OCI-LY7 (cell line): ENCODE results near the gene SMARCB1.

Source experiments
- EZH2phosphoT487 ChIP-seq: fragments of 200-600 bp; sonication (generic); IDR thresholded peaks from 2 replicates; pipeline ENCODE4 v1.6.1; 2018; ENCODE audit warnings: low read depth, borderline replicate concordance, mild to moderate bottlenecking, mixed run types, antibody characterized with exemption, low read length, moderate library complexity, mixed read lengths
- TF ChIP-seq, protein P1 (sequence below): fragments of 200-600 bp; sonication (generic); conservative IDR thresholded peaks from 2 replicates; pipeline ENCODE4 v1.5.1; 2014; ENCODE audit warnings: mild to moderate bottlenecking, antibody characterized with exemption, low read length, moderate library complexity, mixed read lengths

DNA sequence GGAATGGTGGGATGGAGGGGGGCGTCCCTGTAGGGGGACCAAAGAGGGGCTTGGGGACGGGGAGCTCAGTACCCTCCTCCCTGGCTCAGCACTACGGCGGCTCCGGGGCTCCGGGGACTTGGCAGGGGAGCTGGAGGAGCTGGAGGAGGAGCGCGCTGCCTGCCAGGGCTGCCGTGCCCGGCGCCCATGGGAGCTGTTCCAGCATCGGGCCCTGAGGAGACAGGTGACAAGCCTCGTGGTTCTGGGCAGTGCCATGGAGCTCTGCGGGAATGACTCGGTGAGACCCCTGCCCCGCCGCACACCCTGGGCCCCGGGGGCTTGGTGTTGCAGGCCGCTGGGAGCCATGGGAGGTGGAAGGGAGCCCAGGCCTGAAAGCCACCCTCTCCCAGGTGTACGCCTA, 95.6 kb downstream of the SMARCB1 start:
- TF ChIP-seq, protein P1, sequence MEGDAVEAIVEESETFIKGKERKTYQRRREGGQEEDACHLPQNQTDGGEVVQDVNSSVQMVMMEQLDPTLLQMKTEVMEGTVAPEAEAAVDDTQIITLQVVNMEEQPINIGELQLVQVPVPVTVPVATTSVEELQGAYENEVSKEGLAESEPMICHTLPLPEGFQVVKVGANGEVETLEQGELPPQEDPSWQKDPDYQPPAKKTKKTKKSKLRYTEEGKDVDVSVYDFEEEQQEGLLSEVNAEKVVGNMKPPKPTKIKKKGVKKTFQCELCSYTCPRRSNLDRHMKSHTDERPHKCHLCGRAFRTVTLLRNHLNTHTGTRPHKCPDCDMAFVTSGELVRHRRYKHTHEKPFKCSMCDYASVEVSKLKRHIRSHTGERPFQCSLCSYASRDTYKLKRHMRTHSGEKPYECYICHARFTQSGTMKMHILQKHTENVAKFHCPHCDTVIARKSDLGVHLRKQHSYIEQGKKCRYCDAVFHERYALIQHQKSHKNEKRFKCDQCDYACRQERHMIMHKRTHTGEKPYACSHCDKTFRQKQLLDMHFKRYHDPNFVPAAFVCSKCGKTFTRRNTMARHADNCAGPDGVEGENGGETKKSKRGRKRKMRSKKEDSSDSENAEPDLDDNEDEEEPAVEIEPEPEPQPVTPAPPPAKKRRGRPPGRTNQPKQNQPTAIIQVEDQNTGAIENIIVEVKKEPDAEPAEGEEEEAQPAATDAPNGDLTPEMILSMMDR, result no peak
- no peak for TF ChIP-seq EZH2phosphoT487
